GM19397 (cell line): ENCODE measurements around the gene MACROD2.
A peak's percentile ranks its signal among the peaks of the same experiment; 100 is the strongest.
"Not testable (repeated sequence)": the region's sequence is repeated elsewhere in the genome, so short reads cannot be mapped to it uniquely, and the experiment has no call there.

Source experiments
- ATAC-seq: cut with Tn5 transposase; IDR thresholded peaks from one replicate; pipeline ENCODE4 v1.9.1; 2021; ENCODE audit warnings: mild to moderate bottlenecking, moderate library complexity; ENCODE audit not compliant: unreplicated experiment

The MACROD2 gene

GRCh38 chr20:13995086-13995665 lies at the start of gene MACROD2:
Gene MACROD2, plus strand, starts transcription at chr20:13995516.
- ATAC-seq: no peak

DNA sequence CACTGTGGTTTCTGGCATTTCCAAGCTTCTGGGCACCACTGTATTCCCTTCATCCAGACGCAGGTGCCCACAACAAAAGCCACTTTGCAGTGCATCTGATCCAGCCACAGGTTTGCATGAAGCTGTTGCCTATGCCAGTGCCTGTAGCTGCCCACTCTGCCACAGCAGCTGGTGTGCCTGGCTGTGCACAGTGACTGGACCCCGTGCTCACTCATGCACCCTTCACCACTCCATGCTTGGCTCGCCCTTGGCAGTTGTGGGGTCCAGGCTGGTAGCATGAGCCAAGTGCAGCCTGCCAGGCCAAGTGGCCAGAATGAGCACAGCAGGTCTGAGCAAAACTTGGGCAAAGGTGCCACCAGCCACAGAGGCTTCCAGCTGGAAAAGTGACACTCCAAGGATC lies 47.6 kb upstream of the MACROD2 start:
- ATAC-seq: no peak

GRCh38 chr20:13953227-13953626 lies 42.1 kb upstream of the MACROD2 start:
- no peak for ATAC-seq

- no peak for ATAC-seq
Observed at GRCh38 chr20:13960119-13960518, 35.2 kb upstream of the MACROD2 start.

DNA sequence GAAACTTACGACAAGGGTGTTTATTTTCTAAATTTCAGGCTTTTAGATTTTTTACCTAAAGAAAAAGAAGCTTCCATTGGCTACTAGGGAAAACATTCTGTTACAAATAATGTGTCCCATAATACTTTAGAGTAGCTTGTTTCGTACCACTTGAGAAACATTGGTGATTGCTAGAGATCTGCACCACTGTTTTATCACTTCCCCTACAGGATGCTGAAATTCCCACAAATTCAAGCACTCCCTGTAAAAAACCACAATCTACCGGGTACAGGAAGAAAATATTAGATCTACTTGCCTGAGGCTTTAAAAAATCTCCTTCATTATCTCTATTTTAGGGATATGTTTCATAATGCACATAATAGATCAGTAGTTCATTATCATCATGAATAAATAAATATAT lies 34.8 kb upstream of the MACROD2 start:
- no peak for ATAC-seq

- ATAC-seq: no peak
Observed at GRCh38 chr20:13984211-13984610, 11.1 kb upstream of the MACROD2 start.

GRCh38 chr20:13990465-13990864 lies 4.9 kb upstream of the MACROD2 start, which contains the start of gene SEL1L2:
Gene SEL1L2, minus strand, starts transcription at chr20:13990614. Its CDS starts 80 bp downstream, at chr20:13990534.
- ATAC-seq: no peak

GRCh38 chr20:13991311-13991710 lies 4.0 kb upstream of the MACROD2 start:
- no peak for ATAC-seq

DNA sequence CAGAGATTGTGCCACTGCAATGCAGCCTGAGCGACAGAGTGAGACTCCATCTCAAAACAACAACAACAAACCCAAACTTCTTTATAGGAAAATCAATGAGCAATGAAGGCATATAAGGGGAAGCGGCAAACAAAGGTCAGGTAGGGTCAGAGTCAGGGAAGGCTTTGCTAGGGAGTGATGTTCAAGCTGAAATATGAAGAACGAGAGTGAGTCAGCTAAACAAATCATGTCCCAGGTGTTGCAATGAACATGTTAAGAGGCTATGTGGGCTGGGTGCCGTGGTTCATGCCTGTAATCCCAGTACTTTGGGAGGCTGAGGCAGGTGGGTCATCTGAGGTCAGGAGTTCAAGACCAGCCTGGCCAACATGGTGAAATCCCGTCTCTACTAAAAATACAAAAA lies 3.4 kb upstream of the MACROD2 start:
- not testable (repeated sequence) for ATAC-seq

DNA sequence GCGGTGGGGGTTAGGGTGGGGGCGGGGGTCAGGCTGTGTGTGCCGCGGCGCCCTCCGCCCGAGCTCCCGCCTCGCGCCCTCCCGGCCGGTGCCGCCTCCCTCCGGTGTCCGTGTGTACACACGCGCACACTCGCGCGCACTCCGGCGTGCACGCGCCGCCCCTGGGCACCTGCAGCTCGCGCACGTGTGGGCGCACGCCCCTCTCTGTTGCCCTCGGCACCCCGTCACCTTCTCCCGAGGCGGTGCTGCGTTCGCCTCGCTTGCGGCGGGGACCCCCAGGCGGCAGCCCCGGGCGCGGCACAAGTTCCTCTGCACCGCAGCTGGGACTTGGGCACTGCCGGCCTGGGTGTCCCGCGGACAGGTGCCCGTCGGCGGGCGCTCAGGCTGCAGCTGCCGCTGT lies 525 bp downstream of the MACROD2 start:
- ATAC-seq: no peak

GRCh38 chr20:13996265-13996664 lies 949 bp downstream of the MACROD2 start:
- no peak for ATAC-seq

- no peak for ATAC-seq
Observed at GRCh38 chr20:14000917-14001316, 5.6 kb downstream of the MACROD2 start.

DNA sequence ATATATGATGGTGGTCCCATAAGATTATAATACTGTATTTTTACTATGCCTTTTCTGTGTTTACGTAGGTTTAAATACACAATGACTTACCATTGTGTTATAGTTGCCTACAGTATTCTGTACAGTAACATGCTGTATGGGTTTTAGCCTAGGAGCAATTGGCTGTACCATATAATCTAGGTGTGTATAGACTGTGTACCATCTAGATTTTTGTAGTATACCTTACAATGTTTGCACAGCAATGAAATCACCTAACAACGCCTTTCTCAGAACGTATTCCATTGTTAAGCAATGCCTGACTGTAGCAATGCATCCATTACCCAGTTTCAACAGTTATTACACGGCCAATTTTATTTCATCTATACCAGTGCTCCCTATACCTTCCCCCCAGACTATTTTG lies 10.7 kb downstream of the MACROD2 start:
- ATAC-seq: no peak

DNA sequence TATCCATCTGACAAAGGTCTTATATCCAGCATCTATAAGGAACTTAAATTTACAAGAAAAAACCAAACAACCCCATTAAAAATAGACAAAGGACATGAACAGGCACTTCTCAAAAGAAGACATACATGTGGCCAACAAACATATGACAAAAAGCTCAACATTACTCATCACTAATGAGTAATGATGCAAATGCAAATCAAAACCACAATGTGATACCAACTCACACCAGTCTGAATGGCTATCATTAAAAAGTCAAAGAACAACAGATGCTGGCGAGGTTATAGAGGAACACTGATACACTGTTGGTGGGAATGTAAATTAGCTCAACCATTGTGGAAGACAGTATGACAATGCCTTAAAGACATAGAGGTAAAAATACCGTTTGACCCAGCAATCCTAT lies 13.9 kb downstream of the MACROD2 start:
- no peak for ATAC-seq

DNA sequence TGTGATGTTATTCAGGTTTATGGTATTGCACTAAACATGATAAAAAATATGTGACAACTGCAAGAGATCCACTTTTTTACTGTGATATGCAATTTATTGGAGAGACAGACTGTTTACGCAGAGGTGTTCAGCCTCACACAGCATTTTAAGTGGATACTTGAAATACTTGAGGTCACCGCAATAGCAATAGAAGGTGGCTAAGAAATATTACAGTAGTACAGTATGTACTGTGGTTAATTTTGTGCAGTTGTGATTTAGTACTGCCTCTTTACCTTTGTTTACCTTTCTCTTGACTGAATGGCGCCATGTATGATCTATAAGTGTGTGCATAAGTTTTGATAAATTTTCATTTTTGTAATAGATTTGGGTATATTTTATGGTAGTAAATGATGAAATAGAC lies 17.4 kb downstream of the MACROD2 start:
- no peak for ATAC-seq

- no peak for ATAC-seq
Observed at GRCh38 chr20:14030991-14031390, 35.7 kb downstream of the MACROD2 start.

GRCh38 chr20:14033310-14033709 lies 38.0 kb downstream of the MACROD2 start:
- ATAC-seq: no peak

- ATAC-seq: no peak
Observed at GRCh38 chr20:14036567-14036966, 41.3 kb downstream of the MACROD2 start.

- ATAC-seq: not testable (repeated sequence)
Observed at GRCh38 chr20:14044712-14045276, 49.5 kb downstream of the MACROD2 start.

- ATAC-seq: no peak
Observed at GRCh38 chr20:14046534-14046933, 51.2 kb downstream of the MACROD2 start.

DNA sequence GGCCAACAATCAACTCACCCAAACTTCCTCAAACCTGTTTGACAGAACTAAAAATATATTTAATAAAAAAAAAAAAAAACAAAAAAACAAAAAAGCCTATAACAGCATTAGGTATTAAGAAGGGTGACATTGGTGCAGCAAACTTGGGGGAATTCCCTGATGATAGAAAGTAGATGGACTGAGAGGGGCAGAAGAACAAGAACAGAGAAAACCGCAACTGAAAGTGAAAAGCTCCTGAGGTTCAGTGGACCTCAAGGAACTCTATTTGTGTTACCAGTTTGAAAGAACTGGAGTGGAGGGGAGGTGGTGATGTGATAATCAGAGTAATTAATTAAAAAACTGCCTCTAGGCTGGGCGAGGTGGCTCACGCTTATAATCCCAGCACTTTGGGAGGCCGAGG lies 53.8 kb downstream of the MACROD2 start:
- peak; percentile 60 for ATAC-seq

DNA sequence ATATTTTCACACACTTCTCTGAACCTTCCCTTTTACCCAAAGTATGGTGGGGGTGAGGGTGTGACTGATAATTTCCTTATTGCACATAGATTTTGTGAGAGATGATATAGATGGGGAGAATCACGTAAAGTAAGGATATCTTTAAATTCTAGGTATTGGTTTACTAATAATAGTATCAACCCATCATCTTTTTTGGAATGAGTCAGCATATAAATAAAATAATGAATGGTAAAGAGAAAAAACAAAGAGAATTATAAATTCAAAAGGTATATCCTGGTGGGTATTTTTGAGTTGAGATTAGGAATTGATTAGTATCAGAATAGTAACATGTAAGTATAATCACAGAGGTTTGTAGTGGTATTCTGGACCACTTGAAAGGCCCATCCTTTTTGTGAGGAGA lies 56.1 kb downstream of the MACROD2 start:
- no peak for ATAC-seq

DNA sequence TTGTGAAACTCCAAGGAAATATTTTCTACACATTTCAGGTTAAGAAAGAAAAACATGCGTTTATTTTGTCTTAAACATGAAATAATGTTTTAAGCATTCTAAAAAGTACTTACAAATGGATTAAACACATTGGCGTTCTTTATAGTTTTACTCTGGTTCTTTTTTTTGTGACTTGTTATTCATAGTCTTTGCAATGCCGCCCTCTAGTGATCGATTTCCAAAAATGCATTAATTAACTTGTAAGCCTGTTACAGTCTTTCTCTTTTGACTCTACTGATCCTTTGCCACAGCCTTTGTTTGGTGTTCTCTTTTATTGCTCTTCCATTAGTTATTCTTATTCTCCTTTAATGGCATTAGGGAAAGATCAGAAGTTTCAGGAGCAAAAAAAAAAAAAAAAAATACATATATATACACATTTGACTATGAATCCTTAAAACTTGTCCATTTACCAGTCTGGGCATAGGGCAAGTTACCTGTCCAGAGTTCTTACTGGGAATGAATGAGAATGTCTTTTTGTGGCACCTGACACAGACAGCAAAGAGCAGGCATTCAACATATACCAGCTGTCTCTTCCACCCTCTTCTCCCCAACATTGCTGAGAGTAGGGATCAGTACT lies 59.9 kb downstream of the MACROD2 start:
- ATAC-seq: no peak
